NCI-H524 treated with DMSO at 0.1 percent for 48 hours (cell line): ENCODE results near the gene MAGI1.

Source experiments
- DNase-seq: peaks from one replicate; lab custom pipeline; 2025; lab: John Stamatoyannopoulos, UW

The MAGI1 gene

DNA sequence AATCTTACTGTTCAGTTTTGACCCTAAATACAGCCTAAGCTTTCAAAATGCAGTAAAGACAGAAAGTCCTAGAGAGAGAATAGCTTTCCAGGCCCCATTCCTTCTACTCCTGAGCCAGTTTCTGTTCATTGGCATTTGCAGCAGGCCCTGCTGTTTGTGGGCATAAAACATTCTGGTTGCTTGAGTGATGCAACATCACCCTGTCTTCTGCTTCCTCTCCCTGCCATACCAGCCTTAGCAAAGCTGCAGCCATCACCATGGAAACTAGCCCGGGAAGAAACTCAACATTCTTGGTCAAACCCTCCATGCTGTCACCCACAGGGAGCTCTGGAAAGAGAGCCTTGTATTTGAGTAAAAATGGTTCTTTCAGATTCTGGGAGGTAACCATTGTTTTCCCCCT, 325.7 kb downstream of the MAGI1 start:
- DNase-seq, result no peak

GRCh38 chr3:65712140-65712539, 326.6 kb downstream of the MAGI1 start:
- DNase-seq, result no peak

GRCh38 chr3:65706776-65707568, 331.7 kb downstream of the MAGI1 start:
- no peak for DNase-seq

DNA sequence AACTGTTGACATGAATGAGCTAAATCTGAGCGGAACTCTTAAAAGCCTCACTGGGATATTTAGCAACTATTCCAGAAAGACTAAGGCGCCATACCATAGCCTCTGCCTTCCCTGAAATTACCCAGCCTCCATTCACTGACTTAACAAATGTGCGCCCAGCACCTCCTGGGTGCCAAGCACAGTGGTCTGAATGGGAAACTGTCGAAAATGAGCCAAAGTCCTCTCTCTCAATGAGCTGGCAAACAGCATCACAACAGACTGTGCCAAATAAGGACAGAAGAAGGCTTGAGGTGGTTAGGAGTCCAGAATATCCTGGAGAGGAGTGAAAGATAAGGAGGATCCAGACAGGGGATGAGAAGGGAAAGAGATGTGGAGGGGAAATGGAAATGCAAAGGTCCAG, 332.4 kb downstream of the MAGI1 start:
- no peak for DNase-seq

DNA sequence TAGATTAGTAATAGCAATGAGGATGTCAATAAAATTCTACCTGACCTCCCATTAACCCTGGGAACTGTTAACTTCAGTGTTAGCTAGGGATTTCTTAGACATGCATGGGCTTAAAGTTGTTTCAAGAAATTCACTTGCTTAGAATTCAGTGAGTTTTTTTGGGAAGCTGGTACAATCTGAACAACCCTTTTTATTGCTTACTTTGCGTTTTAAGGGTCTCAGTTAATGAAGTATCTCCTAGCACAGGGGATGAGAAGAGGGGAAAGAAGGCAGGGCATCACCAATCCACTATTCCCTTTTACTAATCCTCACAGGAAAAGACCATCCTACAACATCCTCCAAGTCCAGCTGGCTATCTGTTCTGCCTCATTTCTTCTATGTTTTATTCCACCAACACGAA, 334.9 kb downstream of the MAGI1 start:
- no peak for DNase-seq

GRCh38 chr3:65703026-65703425, 335.7 kb downstream of the MAGI1 start:
- no peak for DNase-seq

DNA sequence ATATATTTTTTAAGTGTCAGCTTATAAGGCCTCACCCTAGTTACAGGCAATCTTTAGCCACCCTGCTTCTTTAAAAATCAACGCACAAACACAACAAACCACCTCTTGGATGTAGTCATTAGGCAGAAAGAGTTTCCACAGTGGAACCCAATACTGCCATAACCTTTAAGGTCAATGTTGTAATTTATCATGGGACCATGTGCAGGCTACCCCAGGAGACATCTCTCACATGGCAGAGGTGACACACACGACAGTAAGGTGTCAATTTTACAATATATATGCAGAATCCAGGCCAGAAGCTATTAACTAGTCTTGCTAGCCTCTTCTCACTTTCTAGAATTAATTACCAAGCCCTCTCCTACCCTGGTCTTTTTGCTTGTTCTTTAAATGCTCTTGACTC, 336.5 kb downstream of the MAGI1 start:
- DNase-seq, result no peak

DNA sequence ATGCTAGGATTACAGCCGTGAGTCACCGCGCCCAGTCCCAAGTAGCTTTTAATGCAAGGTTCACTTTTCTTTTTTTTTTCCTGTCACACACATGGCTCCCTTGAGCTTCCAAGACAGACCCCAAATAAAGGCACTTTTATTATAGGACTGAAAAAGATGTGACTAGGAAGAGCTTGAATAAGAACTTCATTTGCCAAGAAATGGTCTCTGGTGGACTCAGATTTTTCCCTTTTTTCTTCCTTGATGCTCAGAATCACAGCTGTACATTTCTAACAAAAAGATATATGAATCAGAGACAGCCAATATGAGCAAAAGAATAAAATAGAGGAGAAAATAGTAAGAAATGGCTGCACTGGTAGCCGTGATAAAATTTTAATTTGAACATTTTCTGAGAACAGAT, 337.2 kb downstream of the MAGI1 start:
- DNase-seq, result no peak

DNA sequence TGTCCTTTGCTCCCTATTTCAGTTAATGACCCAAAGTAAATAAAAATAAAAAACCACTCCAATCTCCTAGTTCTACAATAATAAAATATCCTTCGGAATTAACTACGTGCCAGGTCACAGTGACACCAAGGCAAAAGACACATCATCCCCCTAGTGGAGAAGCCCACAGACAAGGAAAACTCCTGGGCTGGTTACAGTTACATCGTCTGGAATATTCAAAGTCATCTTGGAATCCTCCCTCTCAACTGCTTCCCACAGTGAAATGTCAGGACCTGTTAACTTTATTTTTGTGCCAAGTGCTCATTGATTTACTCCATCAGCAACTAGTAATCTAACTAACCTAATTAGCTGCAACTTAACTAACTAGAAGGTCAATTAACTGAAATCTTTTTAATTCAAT, 349.3 kb downstream of the MAGI1 start:
- DNase-seq, result no peak

- DNase-seq, result no peak
These were observed 351.0 kb downstream of the MAGI1 start for GRCh38 chr3:65687741-65688140.

DNA sequence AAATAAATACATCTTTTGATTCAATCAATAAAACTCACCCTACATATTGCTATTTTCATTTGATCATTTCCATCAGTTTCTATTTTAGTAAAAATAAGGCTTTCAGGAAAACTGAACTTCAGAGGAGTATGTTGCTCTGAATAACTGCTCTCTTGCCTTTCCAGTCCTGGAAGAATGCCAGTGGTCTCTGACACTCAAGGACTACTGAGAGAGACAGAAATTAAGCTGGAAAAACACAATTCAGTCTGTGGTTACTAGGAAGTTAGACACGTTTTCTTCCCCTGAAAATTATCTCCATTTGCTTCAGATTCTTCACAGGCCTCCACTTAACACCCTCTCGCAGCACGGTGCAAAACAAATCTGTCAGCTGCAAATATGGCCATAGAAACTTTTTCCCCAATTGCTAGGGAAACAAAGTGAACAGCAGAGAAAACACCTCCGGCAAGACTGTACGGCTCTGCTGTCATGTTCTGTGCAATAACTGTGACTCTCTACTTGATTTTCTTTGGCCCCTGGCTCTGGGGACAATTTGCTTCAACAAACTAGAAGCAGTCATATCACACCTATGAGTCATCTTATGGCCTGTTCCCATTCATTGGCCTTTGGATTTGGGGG, 353.0 kb downstream of the MAGI1 start:
- no peak for DNase-seq

DNA sequence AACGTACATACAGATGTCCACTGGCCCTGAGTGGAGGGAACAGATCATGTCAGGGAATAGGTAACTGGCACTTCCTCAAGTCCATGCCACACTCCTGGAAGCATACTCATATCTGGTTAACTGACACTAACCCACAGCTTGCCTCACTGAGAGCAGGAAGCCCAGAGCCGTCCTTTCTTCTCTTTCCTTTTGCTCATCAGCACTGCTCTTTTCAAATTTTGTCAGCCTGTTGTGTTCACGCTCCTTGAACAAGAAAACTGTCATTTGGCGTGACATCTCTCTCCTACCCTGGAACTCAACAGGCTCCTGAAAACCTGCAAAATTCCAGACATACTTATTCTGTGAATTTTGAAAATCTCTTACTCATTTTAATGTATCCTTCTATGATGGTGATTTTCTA, 360.2 kb downstream of the MAGI1 start:
- DNase-seq, result no peak

GRCh38 chr3:65677486-65678010, 361.2 kb downstream of the MAGI1 start:
- no peak for DNase-seq

DNA sequence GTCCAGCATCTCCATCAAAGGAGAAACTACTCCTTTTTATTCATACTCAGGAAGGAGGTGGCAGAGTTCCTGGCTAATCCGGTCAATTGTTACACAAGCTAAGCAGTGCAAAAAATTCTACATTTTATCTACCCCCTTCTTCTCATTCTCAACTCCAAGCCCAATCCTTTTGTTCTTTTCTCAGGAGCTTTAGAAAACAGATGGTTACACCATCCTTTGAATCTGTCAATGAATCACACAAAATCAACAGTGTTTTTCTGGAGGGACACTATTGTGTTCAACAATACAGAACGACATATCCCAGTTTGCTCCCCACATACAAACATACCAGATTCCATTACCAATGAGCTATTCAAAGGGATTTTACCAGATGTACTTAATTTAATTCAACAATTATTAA, 362.1 kb downstream of the MAGI1 start:
- no peak for DNase-seq

DNA sequence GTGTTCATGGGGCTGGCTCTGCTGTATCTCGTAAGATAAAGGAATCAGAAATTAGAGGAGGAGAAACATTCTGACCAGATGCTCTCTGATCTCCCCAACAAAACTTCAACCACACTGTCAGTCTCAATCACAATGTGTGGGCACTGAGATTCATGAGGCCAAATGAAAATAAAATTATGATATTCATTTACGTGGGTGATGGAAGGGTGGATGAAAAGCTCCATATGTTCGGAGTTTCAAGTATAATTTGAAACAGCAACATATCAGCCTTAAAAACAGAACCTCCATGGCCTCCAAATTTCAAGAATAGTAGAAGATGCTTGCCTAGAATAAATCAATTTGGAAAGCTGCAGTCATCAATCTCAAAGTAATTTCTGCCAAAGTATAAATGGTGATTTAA, 363.7 kb downstream of the MAGI1 start:
- DNase-seq, result no peak

- no peak for DNase-seq
These were observed 364.5 kb downstream of the MAGI1 start for GRCh38 chr3:65674226-65674625.

DNA sequence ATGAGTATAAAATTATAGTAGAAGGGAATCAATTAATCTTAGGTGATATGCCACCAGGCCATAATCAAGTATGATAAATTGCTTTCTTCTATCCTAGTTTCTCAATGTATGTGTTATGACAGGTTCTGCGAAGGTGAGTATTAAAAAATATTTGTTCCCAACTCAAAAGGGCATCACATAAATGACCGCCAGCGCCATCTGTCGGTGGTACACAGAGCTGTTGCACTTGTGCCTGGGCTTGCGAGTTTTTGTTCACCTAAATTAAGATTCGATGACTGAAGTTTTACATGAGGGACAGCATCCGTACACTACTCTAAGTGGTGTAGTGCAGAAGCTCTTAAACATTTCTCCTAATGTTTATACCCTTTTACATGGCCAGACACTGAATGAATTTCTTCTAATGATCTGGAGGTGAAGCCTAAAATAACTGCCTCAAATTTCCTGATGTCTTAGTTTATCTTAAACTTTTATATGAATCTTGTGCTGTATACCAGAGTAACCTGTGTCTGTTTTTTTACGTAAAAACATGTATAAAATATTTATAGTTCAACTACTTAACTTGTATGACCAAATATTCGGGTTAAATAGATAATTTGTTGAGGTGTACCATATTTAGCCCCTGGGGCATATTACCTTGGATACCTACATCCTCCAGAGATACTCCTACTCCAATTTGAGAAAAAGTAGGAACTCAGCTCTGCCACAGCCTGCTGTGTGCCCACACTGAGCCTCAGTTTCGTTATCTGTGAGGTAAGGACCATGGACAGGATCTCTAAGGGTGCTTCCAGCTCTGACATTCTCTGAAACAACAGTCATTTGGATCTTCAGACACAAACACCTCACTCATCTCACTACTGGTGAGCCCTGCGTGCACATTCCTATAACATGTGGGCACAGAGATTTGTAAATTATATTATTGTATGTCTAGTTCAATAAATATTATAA, 365.6 kb downstream of the MAGI1 start:
- no peak for DNase-seq

DNA sequence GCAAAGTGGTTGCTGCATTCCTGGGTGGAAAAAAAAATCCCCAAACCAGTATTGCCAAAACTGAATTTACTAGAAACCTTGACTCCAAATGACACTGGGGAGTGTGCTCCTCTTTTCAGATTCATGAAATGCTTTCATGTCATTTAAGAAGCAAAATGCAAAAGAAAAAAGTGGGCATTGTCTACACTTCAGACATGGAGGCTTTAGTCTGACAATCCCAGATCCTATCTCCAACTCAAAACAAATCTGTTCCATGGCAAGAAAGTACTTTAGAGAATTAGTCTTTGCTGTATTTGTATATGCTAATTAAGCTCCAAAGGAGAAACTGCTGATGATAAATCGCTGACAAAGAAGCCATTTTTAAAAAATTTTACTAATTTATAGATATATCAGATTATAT, 366.7 kb downstream of the MAGI1 start:
- DNase-seq, result no peak

DNA sequence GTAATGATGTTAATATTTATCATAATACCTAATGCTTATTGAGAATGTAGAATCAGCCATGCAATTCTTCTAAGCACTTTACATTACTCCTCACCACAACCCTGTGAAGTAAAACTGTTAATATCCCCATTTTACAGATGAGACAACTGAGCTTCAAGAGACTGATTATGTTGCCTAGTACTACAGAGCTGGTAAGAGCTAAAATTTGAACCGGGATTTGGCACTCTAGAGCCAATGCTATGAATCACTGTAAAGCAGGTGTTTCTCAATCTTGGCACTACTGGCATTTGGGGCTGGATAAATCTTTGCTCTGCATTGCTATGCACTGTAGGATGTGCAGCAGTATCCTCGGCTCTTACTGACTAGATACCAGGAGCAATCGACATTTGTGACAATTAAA, 367.7 kb downstream of the MAGI1 start:
- no peak for DNase-seq

DNA sequence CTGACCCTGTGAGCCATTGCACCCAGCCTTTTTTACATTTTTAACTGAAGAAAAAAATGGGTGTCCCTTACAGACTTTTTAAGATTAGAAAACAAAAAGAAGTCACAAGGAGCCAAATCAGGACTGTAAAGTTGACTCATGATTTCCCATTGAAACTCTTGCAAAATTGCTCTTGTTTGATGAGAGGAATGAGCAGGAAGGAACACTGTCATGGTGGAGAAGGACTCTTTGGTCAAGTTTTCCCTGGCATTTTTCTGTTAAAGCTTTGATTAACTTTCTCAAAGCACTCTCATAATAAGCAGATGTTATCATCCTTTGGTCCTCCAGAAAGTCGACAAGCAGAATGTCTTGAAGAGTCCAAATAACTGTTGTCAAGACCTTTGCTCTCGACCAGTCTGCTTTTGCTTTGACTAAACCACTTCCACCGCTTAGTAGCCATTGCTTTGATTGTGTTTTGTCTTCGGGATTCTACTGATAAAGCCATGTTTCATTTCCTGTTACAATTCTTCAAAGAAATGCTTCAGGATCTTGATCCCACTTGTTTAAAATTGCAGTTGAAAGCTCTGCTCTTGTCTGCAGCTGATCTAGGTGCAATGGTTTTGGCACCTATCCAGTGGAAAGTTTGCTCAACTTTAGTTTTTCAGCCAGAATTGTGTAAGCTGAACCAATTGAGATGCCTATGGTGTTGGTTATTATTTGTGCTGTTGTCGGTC, 369.4 kb downstream of the MAGI1 start:
- DNase-seq, result no peak

- no peak for DNase-seq
These were observed 370.8 kb downstream of the MAGI1 start for GRCh38 chr3:65667963-65668362.
